Stimulated activated CD4-positive, alpha-beta T cell treated with anti-CD3 and anti-CD28 coated beads, Interleukin-1b, Interleukin-23, amount 100 ng/mL, for 1 hour (primary cell): ENCODE measurements around the gene APOB.
"Not testable (repeated sequence)": the region's sequence is repeated elsewhere in the genome, so short reads cannot be mapped to it uniquely, and the experiment has no call there.

Experiments
- DNase-seq, 2 donors: peaks; one replicate each; pipeline ENCODE4 v3.0.0-alpha.2; 2020; ENCODE audit warnings: low read depth in 2 of 2

APOB gene

GRCh38 chr2:21034156-21034971 lies 9.5 kb downstream of the APOB start:
- DNase-seq = no peak

DNA sequence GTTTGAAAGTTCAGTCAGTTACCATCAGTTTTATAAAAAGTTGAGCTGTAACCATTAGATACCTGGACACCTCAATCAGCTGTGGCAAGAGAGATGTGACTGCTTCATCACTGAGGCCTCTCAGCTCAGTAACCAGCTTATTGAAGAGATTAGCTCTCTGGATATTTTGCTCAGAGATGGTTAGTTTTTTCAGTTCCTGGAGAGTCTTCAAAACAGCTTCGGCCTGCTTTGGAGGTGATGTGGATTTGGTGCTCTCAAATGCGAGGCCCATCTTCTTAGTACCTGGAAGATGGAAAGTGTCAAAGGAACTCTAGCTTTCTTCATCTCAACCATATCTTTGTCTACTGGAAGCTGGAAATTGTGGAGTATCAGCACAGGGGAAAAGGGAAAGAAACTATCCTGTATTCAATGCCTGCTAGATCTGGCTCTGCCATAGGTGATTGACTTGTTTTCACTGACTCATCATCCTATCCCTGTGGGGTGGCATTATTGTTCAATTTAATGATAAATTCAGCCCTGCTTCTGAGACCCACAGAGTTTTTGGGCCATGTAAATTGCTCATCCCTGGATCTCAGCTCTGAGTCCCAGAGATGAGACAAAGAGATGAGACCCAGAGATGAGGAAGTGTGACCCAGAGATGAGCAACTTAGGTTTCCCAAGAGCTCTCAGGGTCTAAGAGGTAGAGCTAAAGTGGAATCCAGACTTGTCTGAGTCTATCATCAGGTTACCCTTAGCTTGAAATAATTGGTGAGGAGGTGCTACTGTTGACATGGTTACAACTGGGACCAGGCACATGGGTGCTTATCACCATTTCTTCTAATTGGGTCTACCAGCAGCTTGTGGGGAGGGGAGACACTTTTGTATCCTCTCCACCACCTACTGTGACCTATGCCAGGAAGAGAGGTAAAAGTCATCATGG lies 10.4 kb downstream of the APOB start:
- DNase-seq = no peak

DNA sequence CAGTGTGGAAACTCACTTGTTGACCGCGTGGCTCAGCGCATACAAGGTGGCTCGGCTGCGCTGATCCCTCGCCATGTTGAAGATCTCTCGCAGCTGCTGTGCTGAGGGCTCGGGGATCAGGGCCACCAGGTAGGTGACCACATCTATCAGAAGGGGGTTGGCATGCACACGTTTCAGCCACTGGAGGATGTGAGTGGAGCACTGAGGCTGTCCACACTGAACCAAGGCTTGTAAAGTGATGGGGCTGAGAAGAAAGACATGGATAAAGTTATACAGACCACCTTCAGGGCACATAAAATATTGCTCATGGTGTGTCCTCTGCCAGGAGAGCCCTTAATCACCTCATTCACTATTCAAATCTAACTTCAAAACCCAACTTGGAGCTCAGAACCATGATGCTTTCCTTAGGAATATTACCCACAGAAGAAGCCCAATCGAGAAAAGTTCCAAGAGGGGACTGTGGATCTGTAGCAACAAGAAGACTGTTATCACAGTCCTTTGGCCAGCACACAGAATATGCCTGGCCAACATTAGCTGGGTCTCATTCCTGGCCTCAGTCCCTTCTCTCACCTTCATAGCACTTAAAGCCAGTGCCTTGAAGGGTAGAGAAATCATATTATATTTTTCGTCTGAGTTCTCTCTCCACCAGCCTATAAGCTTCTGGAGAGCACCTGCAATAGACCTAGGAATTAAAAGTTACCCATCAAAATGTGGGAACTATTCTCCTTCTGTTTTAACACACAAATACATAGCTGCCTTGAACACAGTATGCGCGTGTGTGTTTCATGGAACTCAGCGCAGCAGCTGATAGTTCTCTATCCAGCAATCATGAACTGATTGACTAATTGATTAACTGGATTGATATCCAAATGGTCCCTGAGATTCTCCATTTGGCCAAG lies 11.3 kb downstream of the APOB start:
- DNase-seq = no peak

DNA sequence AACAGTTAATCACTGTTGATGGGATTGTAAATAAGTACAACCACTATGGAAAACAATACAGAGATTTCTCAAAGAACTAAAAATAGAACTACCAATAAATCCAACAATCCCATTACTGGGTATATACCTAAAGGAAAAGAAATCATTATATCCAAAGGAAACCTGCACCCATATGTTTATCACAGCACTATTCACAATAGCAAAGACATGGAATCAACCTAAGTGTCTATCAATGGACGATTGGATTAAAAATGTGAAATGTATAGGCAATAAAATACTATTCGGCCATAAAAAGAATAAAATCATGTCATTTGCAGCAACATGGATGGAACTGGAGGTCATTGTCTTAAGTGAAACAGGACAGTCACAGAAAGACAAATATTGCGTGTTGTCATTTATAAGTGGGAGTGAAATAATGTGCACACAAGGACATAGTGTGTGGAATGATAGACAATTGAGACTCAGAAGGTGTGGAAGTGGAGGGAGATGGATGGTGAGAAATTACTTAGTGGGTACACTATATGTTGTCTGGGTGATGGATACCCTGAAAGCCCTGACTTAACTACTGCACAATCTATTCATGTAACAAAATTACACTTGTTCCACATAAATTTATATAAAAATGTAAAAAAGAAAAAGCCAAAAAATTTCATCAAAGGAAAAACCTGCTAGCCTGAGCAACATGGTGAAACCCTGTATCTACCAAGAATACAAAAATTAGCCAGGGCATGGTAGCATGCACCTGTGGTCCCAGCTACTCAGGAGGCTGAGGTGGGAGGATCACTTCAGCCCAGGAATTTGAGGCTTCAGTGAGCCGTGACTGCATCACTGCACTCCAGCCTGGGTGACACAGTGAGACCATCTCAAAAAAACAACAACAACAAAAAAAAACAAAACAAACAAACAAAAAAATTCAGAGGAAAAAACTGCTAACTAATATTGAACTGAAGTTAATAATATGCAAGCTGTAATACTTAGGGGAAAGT lies 12.6 kb downstream of the APOB start:
- no peak for DNase-seq

GRCh38 chr2:21029519-21029918 lies 14.4 kb downstream of the APOB start:
- no peak for DNase-seq

DNA sequence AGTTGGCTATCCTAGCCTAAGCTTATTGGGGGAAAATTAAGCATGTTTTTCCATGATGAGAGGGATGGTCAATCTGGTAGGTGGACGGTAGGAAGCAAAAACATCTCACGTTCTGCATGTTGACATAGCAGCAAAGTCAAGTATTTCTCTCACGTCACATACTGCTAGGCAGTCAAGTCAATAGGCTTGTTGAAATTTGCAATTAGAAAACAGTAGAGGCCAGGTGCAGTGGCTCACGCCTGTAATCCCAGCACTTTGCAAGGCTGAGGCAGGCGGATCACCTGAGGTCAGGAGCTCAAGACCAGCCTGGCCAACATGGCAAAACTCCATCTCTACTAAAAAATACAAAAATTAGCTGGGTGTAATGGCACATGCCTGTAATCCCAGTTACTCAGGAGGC lies 14.9 kb downstream of the APOB start:
- DNase-seq = not testable (repeated sequence)

DNA sequence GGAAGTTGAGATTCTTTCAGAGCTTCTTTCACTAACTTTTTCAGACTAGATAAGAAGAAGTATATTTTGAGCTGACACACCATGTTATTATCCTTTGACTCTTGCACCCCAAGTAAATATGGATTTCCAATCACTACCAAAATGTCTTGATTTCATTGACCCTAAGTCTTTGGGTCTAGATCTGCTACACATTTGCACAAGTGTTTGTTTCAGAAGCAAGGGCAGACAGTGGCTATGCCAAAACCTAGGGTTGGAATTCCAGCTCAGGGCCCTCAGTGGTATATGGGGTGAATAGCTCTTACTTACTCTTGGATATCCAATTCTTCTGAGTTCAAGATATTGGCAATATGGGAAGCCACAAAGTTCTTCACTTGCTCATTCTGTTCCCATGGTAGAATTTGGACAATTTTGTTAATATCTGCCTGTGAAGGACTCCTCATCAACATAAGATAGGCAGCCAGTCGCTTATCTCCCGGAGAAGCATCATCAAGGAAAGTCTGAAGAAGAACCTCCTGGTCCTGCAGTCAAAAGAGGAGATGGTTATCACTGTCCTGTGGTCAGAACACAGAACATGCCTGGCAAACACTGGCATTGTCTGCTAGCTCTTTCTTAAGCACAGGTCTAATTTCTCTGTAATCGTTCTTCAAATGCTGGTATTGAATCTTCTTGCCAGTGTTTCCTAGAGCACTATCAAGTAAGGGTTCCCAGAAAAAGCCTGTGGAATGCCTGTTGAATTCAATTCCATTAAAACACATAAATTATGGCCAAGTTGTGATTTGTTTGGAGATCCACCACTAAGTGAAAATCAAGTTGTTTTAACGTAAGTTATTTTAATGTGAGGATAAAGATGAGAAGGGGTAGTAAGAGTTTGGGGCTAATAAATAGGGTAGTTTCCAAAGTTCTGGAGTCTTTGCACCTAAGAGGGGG lies 15.6 kb downstream of the APOB start:
- no peak for DNase-seq

- DNase-seq = no peak
These were observed 17.2 kb downstream of the APOB start for GRCh38 chr2:21026479-21027282.

DNA sequence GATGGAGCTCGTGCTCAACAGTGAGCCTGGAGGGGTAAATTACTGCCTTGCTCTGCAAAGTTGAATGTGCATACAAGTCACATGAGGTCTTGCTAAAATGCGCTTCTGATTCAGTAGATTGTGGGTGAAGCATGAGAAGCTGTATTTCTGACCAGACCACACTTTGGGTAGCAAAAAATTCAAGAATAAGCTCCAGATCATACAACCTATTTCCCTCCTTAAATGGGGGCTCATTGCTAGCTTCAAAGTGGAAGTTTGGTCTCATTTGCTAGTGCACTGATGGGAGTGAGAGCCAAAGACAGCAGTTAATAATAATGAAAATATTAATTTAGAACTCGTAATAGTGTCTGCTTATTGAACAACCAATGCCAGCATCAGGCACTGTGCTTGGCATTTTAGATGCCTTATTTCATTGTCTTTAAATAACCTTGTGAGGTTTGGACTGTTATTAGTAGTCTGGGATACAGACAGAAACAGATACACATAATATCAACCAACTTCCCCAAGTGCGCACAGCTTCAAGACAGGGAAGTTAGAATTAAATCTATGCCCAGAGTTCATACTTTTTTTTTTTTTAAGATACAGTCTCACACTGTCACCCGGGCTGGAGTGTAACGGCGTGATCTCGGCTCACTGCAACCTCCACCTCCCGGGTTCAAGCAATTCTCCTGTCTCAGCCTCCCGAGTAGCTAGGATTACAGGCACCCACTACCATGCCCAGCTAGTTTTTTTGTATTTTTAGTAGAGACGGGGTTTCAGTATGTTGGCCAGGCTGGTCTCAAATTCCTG lies 18.0 kb downstream of the APOB start:
- no peak for DNase-seq

GRCh38 chr2:21024722-21025389 lies 19.0 kb downstream of the APOB start:
- no peak for DNase-seq

DNA sequence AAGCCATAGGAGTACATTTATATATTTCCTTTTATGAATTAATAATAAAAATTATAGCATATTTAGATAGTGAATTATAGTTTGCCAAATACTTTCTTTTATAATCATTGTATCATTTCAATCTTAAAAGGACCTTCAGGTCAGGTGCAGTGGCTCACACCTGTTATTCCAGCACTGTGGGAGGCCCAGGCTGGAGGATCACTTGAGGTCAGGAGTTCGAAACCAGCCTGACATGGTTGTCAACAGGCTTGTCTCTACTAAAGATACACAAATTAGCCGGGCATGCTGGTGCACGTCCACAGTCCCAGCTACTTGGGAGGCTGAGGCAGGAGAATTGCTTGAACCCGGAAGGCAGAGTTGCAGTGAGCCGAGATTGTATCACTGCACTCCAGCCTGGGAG lies 19.7 kb downstream of the APOB start:
- DNase-seq = no peak

GRCh38 chr2:21023419-21024181 lies 20.3 kb downstream of the APOB start:
- DNase-seq = no peak

DNA sequence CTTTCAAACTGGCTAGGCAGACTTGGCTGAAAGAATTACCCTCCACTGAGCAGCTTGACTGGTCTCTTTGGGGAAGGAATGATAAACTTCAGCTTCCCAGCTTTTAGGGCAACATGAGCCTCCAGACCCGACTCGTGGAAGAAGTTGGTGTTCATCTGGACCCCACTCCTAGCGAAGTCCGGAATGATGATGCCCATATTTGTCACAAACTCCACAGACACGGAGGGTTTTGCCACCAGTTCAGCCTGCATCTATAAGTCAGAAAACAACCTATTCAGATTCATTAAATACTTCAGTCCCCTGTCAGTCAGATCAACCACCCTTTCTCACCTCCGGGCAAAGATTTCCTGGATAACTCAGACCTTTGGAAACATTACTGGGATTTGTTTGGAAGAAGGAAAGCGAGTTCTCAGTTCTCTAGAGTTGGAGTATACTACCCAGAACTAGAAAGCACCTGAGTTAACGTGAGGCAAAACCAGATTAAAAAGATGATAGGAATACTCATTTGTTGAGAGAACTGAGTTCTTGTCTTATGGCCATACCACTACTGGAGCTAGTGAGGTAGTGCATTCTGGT lies 21.0 kb downstream of the APOB start:
- DNase-seq = no peak

- no peak for DNase-seq
These were observed 22.4 kb downstream of the APOB start for GRCh38 chr2:21021430-21021829.

- no peak for DNase-seq
These were observed 23.1 kb downstream of the APOB start for GRCh38 chr2:21020668-21021288.
